H9 (cell line): ENCODE measurements around the gene IL1RAPL1. TPM values are rescaled to one million over a fixed set of nuclear protein-coding genes. Genes with fewer than 3 reads are reported as not detected.

Experiments used
- DNase-seq: peaks from one replicate; pipeline ENCODE4 v3.0.0-alpha.2; 2017
- H2AFZ ChIP-seq: one replicate; pipeline ENCODE4 v1.6.1; 2013; ENCODE audit warnings: mild to moderate bottlenecking, low read length, control low read depth, moderate library complexity
- H2AK5ac ChIP-seq: 2 replicates; pipeline ENCODE4 v1.6.1; 2013; ENCODE audit warnings: low read length, control low read depth, mixed read lengths; ENCODE audit not compliant: insufficient read length
- H2BK120ac ChIP-seq: one replicate; pipeline ENCODE4 v1.6.1; 2013; ENCODE audit warnings: low read depth, mild to moderate bottlenecking, low read length, control low read depth, inconsistent platforms; ENCODE audit not compliant: poor library complexity, severe bottlenecking
- H2BK12ac ChIP-seq: 2 replicates; pipeline ENCODE4 v1.6.1; 2013; ENCODE audit warnings: low read length, control low read depth, mixed read lengths, low read depth; ENCODE audit not compliant: insufficient read length
- H2BK15ac ChIP-seq: 2 replicates; pipeline ENCODE4 v1.6.1; 2013; ENCODE audit warnings: low read depth, low read length, control low read depth
- H2BK20ac ChIP-seq: one replicate; pipeline ENCODE4 v1.6.1; 2013; ENCODE audit warnings: low read depth, mild to moderate bottlenecking, low read length, control low read depth, inconsistent platforms; ENCODE audit not compliant: poor library complexity, severe bottlenecking
- H2BK5ac ChIP-seq: 2 replicates; pipeline ENCODE4 v1.6.1; 2013; ENCODE audit warnings: low read length, control low read depth, mixed read lengths; ENCODE audit not compliant: insufficient read length
- H3K14ac ChIP-seq: 2 replicates; pipeline ENCODE4 v1.6.1; 2013; ENCODE audit warnings: low read length, control low read depth; ENCODE audit not compliant: insufficient read depth
- H3K18ac ChIP-seq: 2 replicates; pipeline ENCODE4 v1.6.1; 2013; ENCODE audit warnings: low read depth, mild to moderate bottlenecking, mixed read lengths, low read length, control low read depth; ENCODE audit not compliant: insufficient read length
- H3K23ac ChIP-seq: 2 replicates; pipeline ENCODE4 v1.6.1; 2013; ENCODE audit warnings: low read length, control low read depth, mixed read lengths, low read depth; ENCODE audit not compliant: insufficient read length
- H3K23me2 ChIP-seq: 2 replicates; pipeline ENCODE4 v1.6.1; 2013; ENCODE audit warnings: low read depth, mild to moderate bottlenecking, mixed read lengths, low read length, control low read depth; ENCODE audit not compliant: insufficient read length, poor library complexity, severe bottlenecking
- H3K27ac ChIP-seq: 2 replicates; pipeline ENCODE4 v1.5.1; 2013; ENCODE audit warnings: low read length, control low read depth, mixed read lengths, low read depth; ENCODE audit not compliant: insufficient read length
- H3K27me3 ChIP-seq: 2 replicates; pipeline ENCODE4 v1.6.1; 2013; ENCODE audit warnings: low read length, control low read depth, inconsistent platforms; ENCODE audit not compliant: insufficient read depth
- H3K4ac ChIP-seq: 2 replicates; pipeline ENCODE4 v1.6.1; 2013; ENCODE audit warnings: low read depth, mild to moderate bottlenecking, control low read depth, inconsistent platforms, low read length, moderate library complexity
- H3K4me1 ChIP-seq: 2 replicates; pipeline ENCODE4 v1.6.1; 2013; ENCODE audit warnings: low read length, control low read depth, inconsistent platforms; ENCODE audit not compliant: insufficient read depth
- H3K4me2 ChIP-seq: 2 replicates; pipeline ENCODE4 v1.6.1; 2013; ENCODE audit warnings: low read length, control low read depth, mixed read lengths; ENCODE audit not compliant: insufficient read length, insufficient read depth
- H3K56ac ChIP-seq: 2 replicates; pipeline ENCODE4 v1.6.1; 2013; ENCODE audit warnings: low read depth, mild to moderate bottlenecking, mixed read lengths, low read length, control low read depth; ENCODE audit not compliant: insufficient read length
- H3K79me1 ChIP-seq: 2 replicates; pipeline ENCODE4 v1.6.1; 2013; ENCODE audit warnings: low read depth, mild to moderate bottlenecking, moderate library complexity, low read length, control low read depth, inconsistent platforms; ENCODE audit not compliant: insufficient read depth, poor library complexity, severe bottlenecking
- H3K79me2 ChIP-seq: 2 replicates; pipeline ENCODE4 v1.6.1; 2013; ENCODE audit warnings: low read length, control low read depth, inconsistent platforms; ENCODE audit not compliant: insufficient read depth
- H3K9ac ChIP-seq: 2 replicates; pipeline ENCODE4 v1.6.1; 2013; ENCODE audit warnings: low read length, control low read depth, mixed read lengths; ENCODE audit not compliant: insufficient read length; ENCODE audit errors: extremely low read depth
- H3K9me3 ChIP-seq: one replicate; pipeline ENCODE4 v1.6.1; 2013; ENCODE audit warnings: low read depth, low read length, inconsistent platforms; ENCODE audit not compliant: control insufficient read depth
- H3T11ph ChIP-seq: one replicate; pipeline ENCODE4 v1.6.1; 2013; ENCODE audit warnings: mild to moderate bottlenecking, low read length, control low read depth, inconsistent platforms
- H4K20me1 ChIP-seq: one replicate; pipeline ENCODE4 v1.6.1; 2013; ENCODE audit not compliant: control insufficient read depth, insufficient read length, insufficient read depth
- H4K5ac ChIP-seq: 2 replicates; pipeline ENCODE4 v1.6.1; 2013; ENCODE audit warnings: low read depth, mild to moderate bottlenecking, mixed read lengths, low read length, control low read depth; ENCODE audit not compliant: insufficient read length
- H4K8ac ChIP-seq: replicated peaks from 2 replicates; pipeline ENCODE4 v1.6.1; 2013; ENCODE audit warnings: low read length, control low read depth, mixed read lengths, low read depth; ENCODE audit not compliant: insufficient read length
- H4K91ac ChIP-seq: 2 replicates; pipeline ENCODE4 v1.6.1; 2013; ENCODE audit warnings: low read depth, mild to moderate bottlenecking, moderate library complexity, mixed read lengths, low read length, control low read depth; ENCODE audit not compliant: insufficient read length
- H3K27ac Mint-ChIP-seq, 3 experiments: 2 replicates in 2 of 3; 3 replicates in 1 of 3; pipeline ENCODE4 v1.8.0; 2020 to 2021; ENCODE audit warnings: mixed read lengths in 3 of 3, mild to moderate bottlenecking in 1 of 3, moderate library complexity in 1 of 3
- H3K27me3 Mint-ChIP-seq: 2 replicates; pipeline ENCODE4 v1.8.0; 2021; ENCODE audit warnings: low read depth, mild to moderate bottlenecking, moderate library complexity, mixed read lengths
- H3K36me3 Mint-ChIP-seq, 3 experiments: 2 replicates in 2 of 3; 3 replicates in 1 of 3; pipeline ENCODE4 v1.8.0; 2020 to 2021; ENCODE audit warnings: low read depth in 3 of 3, mixed read lengths in 3 of 3; ENCODE audit not compliant: insufficient read depth in 1 of 3
- H3K4me1 Mint-ChIP-seq, 2 experiments: 2 replicates each; pipeline ENCODE4 v1.8.0; 2020; ENCODE audit warnings: mixed read lengths in 2 of 2
- H3K4me3 Mint-ChIP-seq, 2 experiments: 2 replicates in 1 of 2; 3 replicates in 1 of 2; pipeline ENCODE4 v1.8.0; 2020 to 2021; ENCODE audit warnings: mild to moderate bottlenecking in 2 of 2, mixed read lengths in 2 of 2, moderate library complexity in 1 of 2
- H3K9me3 Mint-ChIP-seq, 2 experiments: 2 replicates in 1 of 2; 3 replicates in 1 of 2; pipeline ENCODE4 v1.8.0; 2020; ENCODE audit warnings: mild to moderate bottlenecking in 2 of 2, mixed read lengths in 2 of 2, moderate library complexity in 1 of 2
- CTCF ChIP-seq: fragments of 200-600 bp; sonication (generic); conservative IDR thresholded peaks from 3 replicates; pipeline ENCODE4 v1.8.0; 2021; ENCODE audit warnings: antibody characterized with exemption, mild to moderate bottlenecking
- WGBS: extraction: QIAGEN DNeasy Blood & Tissue Kit; methylation state at CpG from one replicate; pipeline ENCODE4 v1.1.7; 2013; ENCODE audit warnings: missing lambda C conversion rate, low lambda C conversion rate, mixed read lengths; ENCODE audit not compliant: insufficient read length; ENCODE audit errors: extremely low coverage; 5-methylcytosine and 5-hydroxymethylcytosine counted together
- total RNA-seq: library from RNA; stranded (reverse); gene quantifications from 2 replicates; pipeline ENCODE4 v1.2.1, GENCODE V29; 2021

The IL1RAPL1 gene
- total RNA-seq, 1 experiment from 2014 or later, result 0.31 TPM

GRCh38 chrX:28966331-28966730, 379.1 kb downstream of the IL1RAPL1 start:
- no CpG with 5 or more reads among the region's 3 CpGs for WGBS
- no peaks in the 10 kb centered on the region; a peak in 1 of 7 replicates for H3K36me3 Mint-ChIP-seq
- no peak for TF ChIP-seq CTCF
- Histone ChIP-seq H2BK120ac (no peak overlapping the region), H3K4me2 (no peak overlapping the region), H3K4me1 (0 out of 2 replicates have a peak, but pooled peaks cover 3% of the 10 kb centered on the region), H2BK5ac (no peak overlapping the region), H3K14ac (no peak overlapping the region), H4K20me1 (no peaks in the 10 kb centered on the region), H4K8ac (no peak overlapping the region), H2AK5ac (no peak overlapping the region), H2BK20ac (no peak overlapping the region), H3K23ac (no peak overlapping the region), H4K91ac (no peak overlapping the region), H3K56ac (no peak overlapping the region), H3K27ac (no peak overlapping the region), H3K79me1 (no peaks in the 10 kb centered on the region), H4K5ac (no peak overlapping the region), H3K18ac (no peak overlapping the region), H3K9ac (no peak overlapping the region), H3K79me2 (no peaks in the 10 kb centered on the region), H3T11ph (no peak overlapping the region), H2BK15ac (no peak overlapping the region), H2BK12ac (no peak overlapping the region), H3K9me3 (no peaks in the 10 kb centered on the region), H3K23me2 (no peaks in the 10 kb centered on the region), H3K27me3 (no peaks in the 10 kb centered on the region), H3K4ac (no peak overlapping the region), H2AFZ (no peak overlapping the region)
- peaks cover 0 to 30% of the 10 kb centered on the region in 2 experiments; a peak in 3 of 5 replicates for H3K9me3 Mint-ChIP-seq
- no peaks in the 10 kb centered on the region for H3K27me3 Mint-ChIP-seq
- H3K27ac Mint-ChIP-seq, result no peak overlapping the region
- no peak for DNase-seq
- H3K4me1 Mint-ChIP-seq, result peaks cover 13 to 16% of the 10 kb centered on the region in 2 experiments
- H3K4me3 Mint-ChIP-seq, result no peak overlapping the region
